Hepatocyte (in vitro differentiated cells): ENCODE data around the gene FBXO10. TPM values are rescaled to one million over a fixed set of nuclear protein-coding genes. Genes with fewer than 3 reads are reported as not detected.

Experiments
- DNase-seq: peaks from one replicate; pipeline ENCODE4 v3.0.0-alpha.2; 2016; ENCODE audit warnings: low spot score
- H2AFZ ChIP-seq: fragments of 200-600 bp; sonication (generic); 2 replicates; pipeline ENCODE4 v1.6.0; 2016; ENCODE audit warnings: antibody characterized with exemption, mild to moderate bottlenecking
- H3K27ac ChIP-seq: fragments of 200-600 bp; sonication (generic); 2 replicates; pipeline ENCODE4 v1.5.1; 2016; ENCODE audit warnings: mild to moderate bottlenecking
- H3K27me3 ChIP-seq: fragments of 200-600 bp; sonication (generic); 2 replicates; pipeline ENCODE4 v1.6.1; 2016
- H3K36me3 ChIP-seq: fragments of 200-600 bp; sonication (generic); replicated peaks from 2 replicates; pipeline ENCODE4 v1.5.1; 2016; ENCODE audit warnings: low read depth; ENCODE audit not compliant: insufficient read depth
- H3K4me1 ChIP-seq: fragments of 200-600 bp; sonication (generic); 2 replicates; pipeline ENCODE4 v1.5.1; 2016; ENCODE audit warnings: mild to moderate bottlenecking, moderate library complexity; ENCODE audit not compliant: insufficient read depth
- H3K4me2 ChIP-seq: fragments of 200-600 bp; sonication (generic); 2 replicates; pipeline ENCODE4 v1.6.0; 2016
- H3K4me3 ChIP-seq: fragments of 200-600 bp; sonication (generic); 2 replicates; pipeline ENCODE4 v1.5.1; 2016; ENCODE audit warnings: mild to moderate bottlenecking
- H3K79me2 ChIP-seq: fragments of 200-600 bp; sonication (generic); 2 replicates; pipeline ENCODE4 v1.6.0; 2017; ENCODE audit warnings: mild to moderate bottlenecking
- H3K9me2 ChIP-seq: fragments of 200-600 bp; sonication (generic); replicated peaks from 2 replicates; pipeline ENCODE4 v1.6.0; 2017; ENCODE audit warnings: mild to moderate bottlenecking; ENCODE audit not compliant: insufficient read depth
- H3K9me3 ChIP-seq: fragments of 200-600 bp; sonication (generic); 2 replicates; pipeline ENCODE4 v1.5.1; 2016; ENCODE audit warnings: low read depth, mild to moderate bottlenecking
- H4K20me1 ChIP-seq: fragments of 200-600 bp; sonication (generic); 2 replicates; pipeline ENCODE4 v1.6.0; 2016; ENCODE audit warnings: mild to moderate bottlenecking; ENCODE audit not compliant: insufficient read depth, poor library complexity, severe bottlenecking
- EZH2 ChIP-seq: fragments of 200-600 bp; sonication (generic); IDR thresholded peaks from 2 replicates; pipeline ENCODE4 v1.6.1; 2016; ENCODE audit warnings: antibody characterized with exemption, mild to moderate bottlenecking, borderline replicate concordance
- EZH2phosphoT487 ChIP-seq: fragments of 200-600 bp; sonication (generic); IDR thresholded peaks from one replicate; pipeline ENCODE4 v1.6.1; 2018; ENCODE audit warnings: antibody characterized with exemption, mild to moderate bottlenecking, low read depth, moderate library complexity; ENCODE audit not compliant: unreplicated experiment, severe bottlenecking
- WGBS: methylation state at CpG from one replicate; pipeline ENCODE4 v1.1.6; 2016; ENCODE audit warnings: low lambda C conversion rate; ENCODE audit errors: missing lambda C conversion rate; 5-methylcytosine and 5-hydroxymethylcytosine counted together
- polyA plus RNA-seq: library from polyadenylated mRNA; unstranded; fragments of >200 nt; fragmentation: Nextera tagmentation; extraction: Ambion mirVana; gene quantifications from 2 replicates; pipeline ENCODE4 v1.2.1, GENCODE V29; 2016
- total RNA-seq: library from RNA; depleted of rRNA; stranded (reverse); fragments of >200 nt; gene quantifications from 2 replicates; pipeline ENCODE4 v1.2.3, GENCODE V29; 2014
- TF ChIP-seq, protein P1 (sequence below): fragments of 200-600 bp; sonication (generic); IDR thresholded peaks from 2 replicates; pipeline ENCODE4 v1.5.1; 2016; ENCODE audit warnings: antibody characterized with exemption, mild to moderate bottlenecking; ENCODE audit not compliant: poor library complexity

FBXO10 gene
- total and polyA plus RNA-seq, 2 experiments from 2014 or later = 7.4 to 12.5 TPM

DNA sequence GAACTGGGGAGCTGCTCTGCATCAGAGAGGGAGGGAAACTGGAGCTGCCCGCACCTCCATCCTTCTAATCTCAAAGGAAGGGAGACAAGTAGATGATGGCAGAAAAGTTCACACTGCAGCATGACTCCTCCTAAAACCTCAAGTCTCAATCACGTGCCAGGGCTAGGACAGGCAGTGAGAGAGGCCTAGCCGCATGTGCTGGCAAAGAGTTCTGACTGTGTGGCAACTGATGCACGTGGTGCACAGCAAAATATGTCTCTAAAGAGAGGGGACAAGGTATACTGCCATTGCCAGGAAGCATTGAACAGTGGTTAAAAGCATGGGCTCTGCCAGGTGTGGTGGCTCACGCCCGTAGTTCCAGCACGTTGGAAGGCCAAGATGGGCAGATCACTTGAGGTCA is 38.1 kb downstream of the FBXO10 start:
- Histone ChIP-seq H3K4me1 (no peaks in the 10 kb centered on the region), H3K27ac (no peak overlapping the region), H3K27me3 (no peaks in the 10 kb centered on the region), H3K9me2 (no peaks in the 10 kb centered on the region), H4K20me1 (no peaks in the 10 kb centered on the region), H3K9me3 (no peaks in the 10 kb centered on the region), H3K4me3 (no peak overlapping the region), H2AFZ (no peak overlapping the region), H3K4me2 (no peak overlapping the region), H3K79me2 (no peaks in the 10 kb centered on the region), H3K36me3 (no peaks in the 10 kb centered on the region)
- WGBS = 96% methylated on average over 7 of the region's 7 CpGs
- DNase-seq = no peak
- TF ChIP-seq, protein P1, sequence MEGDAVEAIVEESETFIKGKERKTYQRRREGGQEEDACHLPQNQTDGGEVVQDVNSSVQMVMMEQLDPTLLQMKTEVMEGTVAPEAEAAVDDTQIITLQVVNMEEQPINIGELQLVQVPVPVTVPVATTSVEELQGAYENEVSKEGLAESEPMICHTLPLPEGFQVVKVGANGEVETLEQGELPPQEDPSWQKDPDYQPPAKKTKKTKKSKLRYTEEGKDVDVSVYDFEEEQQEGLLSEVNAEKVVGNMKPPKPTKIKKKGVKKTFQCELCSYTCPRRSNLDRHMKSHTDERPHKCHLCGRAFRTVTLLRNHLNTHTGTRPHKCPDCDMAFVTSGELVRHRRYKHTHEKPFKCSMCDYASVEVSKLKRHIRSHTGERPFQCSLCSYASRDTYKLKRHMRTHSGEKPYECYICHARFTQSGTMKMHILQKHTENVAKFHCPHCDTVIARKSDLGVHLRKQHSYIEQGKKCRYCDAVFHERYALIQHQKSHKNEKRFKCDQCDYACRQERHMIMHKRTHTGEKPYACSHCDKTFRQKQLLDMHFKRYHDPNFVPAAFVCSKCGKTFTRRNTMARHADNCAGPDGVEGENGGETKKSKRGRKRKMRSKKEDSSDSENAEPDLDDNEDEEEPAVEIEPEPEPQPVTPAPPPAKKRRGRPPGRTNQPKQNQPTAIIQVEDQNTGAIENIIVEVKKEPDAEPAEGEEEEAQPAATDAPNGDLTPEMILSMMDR = no peak
- TF ChIP-seq EZH2phosphoT487 (no peak), EZH2 (no peak)

DNA sequence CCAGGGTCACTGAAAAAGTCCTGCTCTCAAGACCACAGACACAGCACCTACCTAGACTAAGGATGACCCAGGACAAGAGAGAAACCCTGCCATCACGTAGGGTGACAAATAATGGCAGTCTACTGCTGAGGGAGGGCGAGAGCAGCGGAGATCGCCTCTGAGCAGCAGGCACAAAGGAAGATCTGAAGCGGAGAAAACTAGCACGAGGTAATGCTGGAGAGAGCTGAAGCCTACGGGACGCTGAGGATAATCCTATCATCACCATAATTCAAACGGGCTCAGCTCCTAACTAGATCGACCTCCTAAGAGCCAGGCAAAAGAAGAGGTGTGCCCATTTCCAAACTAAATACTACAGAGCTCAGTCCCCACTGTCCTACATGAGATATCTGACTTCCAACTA is 41.3 kb downstream of the FBXO10 start:
- Histone ChIP-seq H2AFZ (no peak overlapping the region), H3K9me2 (no peaks in the 10 kb centered on the region), H3K4me1 (no peaks in the 10 kb centered on the region), H3K4me2 (no peak overlapping the region), H3K4me3 (no peak overlapping the region), H3K27me3 (no peaks in the 10 kb centered on the region), H3K36me3 (no peaks in the 10 kb centered on the region), H3K79me2 (no peaks in the 10 kb centered on the region), H3K27ac (no peak overlapping the region), H4K20me1 (no peaks in the 10 kb centered on the region), H3K9me3 (no peaks in the 10 kb centered on the region)
- 84% methylated on average over 10 of the region's 10 CpGs for WGBS
- no peak for TF ChIP-seq EZH2phosphoT487
- TF ChIP-seq, protein P1 = no peak
- DNase-seq = no peak

DNA sequence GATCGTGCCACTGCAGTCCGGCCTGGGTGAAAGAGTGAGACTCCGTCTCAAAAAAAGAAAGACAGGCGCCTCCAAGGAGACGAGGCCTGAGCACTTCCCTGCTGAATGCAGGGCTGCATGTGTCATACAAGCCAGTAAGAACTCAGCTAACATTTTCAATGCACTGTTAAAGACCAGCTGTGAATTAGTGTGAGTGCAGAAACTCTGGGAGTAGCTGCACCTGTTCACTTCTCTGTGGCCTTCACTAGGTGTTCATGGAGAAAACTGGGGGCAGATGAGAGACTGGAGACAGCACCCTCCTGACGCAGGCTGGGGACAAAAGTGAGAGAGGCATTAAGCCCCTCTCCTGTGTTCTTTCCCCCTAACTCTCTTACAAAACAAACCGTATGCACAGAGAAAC is 41.8 kb downstream of the FBXO10 start:
- no peaks in the 10 kb centered on the region for H3K79me2 ChIP-seq
- H3K27me3 ChIP-seq = no peaks in the 10 kb centered on the region
- H2AFZ ChIP-seq = no peak overlapping the region
- no peak overlapping the region for H3K4me3 ChIP-seq
- TF ChIP-seq, protein P1 = no peak
- TF ChIP-seq EZH2phosphoT487 = no peak
- TF ChIP-seq EZH2 = no peak
- no peaks in the 10 kb centered on the region for H3K9me3 ChIP-seq
- H3K36me3 ChIP-seq = no peaks in the 10 kb centered on the region
- no peak for DNase-seq
- no peak overlapping the region for H3K4me2 ChIP-seq
- no peaks in the 10 kb centered on the region for H4K20me1 ChIP-seq
- H3K9me2 ChIP-seq = no peaks in the 10 kb centered on the region
- H3K4me1 ChIP-seq = no peaks in the 10 kb centered on the region
- no peak overlapping the region for H3K27ac ChIP-seq
- WGBS = 96% methylated on average over 7 of the region's 7 CpGs

DNA sequence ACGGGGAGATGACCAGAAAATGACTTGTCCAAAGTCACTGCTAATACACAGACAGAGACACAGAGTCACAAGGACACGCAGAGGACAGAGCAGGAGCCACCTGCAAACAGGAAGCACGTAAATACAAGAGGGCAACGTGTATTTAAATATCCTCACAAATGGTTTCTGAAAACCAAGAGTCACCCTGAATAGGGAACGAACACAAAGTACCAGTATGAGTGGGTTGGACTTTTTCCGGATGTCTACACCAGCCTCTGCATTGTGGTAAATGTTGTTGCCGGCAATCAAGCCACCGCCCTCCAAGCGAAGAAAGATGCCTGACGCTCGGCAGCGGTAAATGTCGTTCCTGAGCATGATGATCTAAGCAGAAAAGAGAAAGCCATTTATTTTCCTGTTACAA is 44.5 kb downstream of the FBXO10 start:
- H3K9me2 ChIP-seq = no peaks in the 10 kb centered on the region
- TF ChIP-seq, protein P1 = no peak
- TF ChIP-seq EZH2phosphoT487 (no peak), EZH2 (no peak)
- no peaks in the 10 kb centered on the region for H3K27me3 ChIP-seq
- DNase-seq = no peak
- no peak overlapping the region for H3K27ac ChIP-seq
- no peak overlapping the region for H3K4me2 ChIP-seq
- H4K20me1 ChIP-seq = no peaks in the 10 kb centered on the region
- no peaks in the 10 kb centered on the region for H3K9me3 ChIP-seq
- no peak overlapping the region for H3K4me3 ChIP-seq
- H2AFZ ChIP-seq = no peak overlapping the region
- H3K4me1 ChIP-seq = no peaks in the 10 kb centered on the region
- no peaks in the 10 kb centered on the region for H3K36me3 ChIP-seq
- WGBS = 96% methylated on average over 13 of the region's 13 CpGs
- H3K79me2 ChIP-seq = no peaks in the 10 kb centered on the region
